Measurements from ENCODE around the gene SURF6.
"Not testable (repeated sequence)": the region's sequence is repeated elsewhere in the genome, so short reads cannot be mapped to it uniquely, and the experiment has no call there.

Gene SURF6

DNA sequence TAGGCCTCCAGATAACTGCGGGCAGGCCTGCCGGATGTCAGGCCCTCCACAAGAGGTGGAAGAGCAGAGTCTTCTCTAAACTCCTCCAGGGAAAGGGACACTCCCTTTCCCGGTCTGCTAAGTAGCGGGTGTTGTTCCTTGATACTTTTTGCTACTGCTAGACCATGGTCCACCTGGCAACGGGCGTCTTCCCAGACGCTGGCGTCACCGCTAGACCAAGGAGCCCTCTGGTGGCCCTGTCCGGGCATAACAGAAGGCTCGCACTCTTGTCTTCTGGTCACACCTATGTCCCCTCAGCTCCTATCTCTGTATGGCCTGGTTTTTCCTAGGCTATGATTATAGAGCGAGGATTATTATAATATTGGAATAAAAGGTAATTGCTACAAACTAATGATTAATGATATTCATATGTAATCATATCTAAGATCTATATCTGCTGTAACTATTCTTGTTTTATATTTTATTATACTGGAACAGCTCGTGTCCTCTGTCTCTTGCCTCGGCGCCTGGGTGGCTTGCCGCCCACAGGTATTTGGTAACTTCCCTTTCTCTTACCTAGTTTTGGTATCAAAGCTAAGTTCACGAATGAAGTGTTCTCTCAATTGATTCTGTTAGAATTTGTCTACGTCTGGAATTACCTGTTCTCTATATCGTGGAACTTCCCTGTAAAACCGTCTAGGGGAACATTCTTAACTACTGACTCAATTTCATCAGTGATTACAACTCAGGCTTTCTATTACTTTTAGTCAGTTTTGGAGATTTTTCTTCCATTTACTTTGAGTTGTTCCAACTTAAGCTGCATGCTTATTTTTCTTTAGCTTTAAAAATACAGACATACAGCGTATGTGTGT is 6.5 kb downstream of the SURF6 start:
- not testable (repeated sequence) for DNase-seq (ENCODE audit: low read depth, low spot score)

DNA sequence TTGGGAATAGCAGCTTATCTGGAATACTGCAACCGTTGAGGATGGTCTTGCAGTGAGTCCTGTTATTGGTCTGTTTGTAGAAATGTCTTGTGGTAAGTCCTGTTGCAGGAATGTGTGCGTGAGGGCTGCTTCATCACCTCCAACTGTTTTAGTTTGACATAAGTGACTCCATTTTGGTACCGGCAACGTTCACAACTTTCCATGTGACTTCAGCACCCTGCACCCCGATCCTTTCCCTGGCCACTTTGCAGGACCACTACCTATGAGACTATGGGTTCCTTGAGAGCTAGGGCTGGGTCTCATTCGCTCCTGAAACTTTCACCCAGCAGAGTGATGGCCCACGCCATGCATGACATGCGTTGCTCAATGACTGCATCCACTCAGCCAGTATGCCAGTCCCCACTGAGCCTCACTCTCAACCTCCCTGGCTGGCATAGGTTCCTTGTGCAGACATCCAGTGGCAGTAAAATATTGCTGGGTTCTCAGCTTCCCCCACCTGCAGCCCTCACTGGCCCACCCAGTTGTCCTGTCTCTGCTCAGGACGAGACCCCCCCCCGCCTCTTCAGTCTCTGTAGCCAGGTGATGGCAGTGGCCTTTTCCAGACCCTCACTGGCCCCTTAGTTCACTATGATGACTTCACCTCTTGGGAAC is 8.0 kb downstream of the SURF6 start:
- DNase-seq (ENCODE audit: low read depth, low spot score) = no peak

GRCh38 chr9:133327021-133327420 is 9.0 kb downstream of the SURF6 start:
- not testable (repeated sequence) for DNase-seq (ENCODE audit: low read depth, low spot score)

DNA sequence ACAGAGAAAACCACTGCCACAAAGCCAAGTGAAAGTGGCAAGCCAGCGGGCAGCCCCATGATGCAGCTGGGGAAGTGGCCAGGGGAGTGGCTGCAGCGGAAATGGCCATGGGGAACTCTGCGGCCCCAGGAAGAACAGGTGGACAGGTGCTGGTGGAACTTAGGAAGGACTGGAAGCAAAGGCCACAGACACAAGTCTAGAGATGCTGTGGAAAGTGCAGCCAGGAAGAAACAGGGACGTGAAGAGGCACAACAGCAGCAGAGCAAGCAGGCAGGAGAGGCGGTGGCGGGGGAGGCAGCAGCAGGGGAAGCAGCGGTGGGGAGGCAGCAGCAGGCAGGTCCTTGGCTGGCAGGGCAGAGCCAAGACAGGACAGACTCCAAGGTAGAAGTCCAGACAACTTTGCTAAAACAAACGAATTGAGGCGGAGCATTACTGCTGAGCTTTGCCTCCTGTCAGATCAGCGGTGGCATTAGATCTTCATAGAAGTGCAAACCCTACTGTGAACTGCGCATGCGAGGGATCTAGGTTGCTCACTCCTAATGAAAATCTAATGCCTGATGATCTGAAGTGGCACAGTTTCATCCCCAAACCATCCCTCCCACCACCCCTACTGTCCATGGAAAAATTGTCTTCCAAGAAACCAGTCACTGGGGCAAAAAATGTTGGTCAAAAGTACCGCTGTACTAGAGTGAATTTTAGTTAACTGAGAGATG is 11.8 kb downstream of the SURF6 start:
- DNase-seq (ENCODE audit: low read depth, low spot score) = no peak

DNA sequence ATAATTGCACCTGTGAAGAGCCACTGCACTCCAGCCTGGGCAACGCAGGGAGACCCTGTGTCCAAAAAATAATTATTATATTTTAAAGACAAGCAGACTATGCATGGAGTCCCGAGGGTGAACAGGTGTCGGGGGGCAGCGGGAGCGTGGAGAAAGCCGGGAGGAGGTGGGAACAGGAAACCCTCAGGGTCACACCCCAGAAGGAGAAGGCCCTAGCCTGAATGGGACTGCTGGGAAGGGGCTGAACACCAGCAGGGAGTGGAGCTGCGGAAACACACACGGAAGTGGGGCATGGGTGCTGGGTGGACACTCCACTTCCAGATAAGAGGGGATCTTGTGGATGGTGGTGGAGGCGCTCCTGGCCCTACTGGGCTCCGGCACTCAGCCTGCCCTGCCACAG is 12.8 kb downstream of the SURF6 start:
- no peak for DNase-seq (ENCODE audit: low read depth, low spot score)

- no peak for DNase-seq (ENCODE audit: low read depth, low spot score)
These were observed 13.3 kb downstream of the SURF6 start for GRCh38 chr9:133322701-133323100.

DNA sequence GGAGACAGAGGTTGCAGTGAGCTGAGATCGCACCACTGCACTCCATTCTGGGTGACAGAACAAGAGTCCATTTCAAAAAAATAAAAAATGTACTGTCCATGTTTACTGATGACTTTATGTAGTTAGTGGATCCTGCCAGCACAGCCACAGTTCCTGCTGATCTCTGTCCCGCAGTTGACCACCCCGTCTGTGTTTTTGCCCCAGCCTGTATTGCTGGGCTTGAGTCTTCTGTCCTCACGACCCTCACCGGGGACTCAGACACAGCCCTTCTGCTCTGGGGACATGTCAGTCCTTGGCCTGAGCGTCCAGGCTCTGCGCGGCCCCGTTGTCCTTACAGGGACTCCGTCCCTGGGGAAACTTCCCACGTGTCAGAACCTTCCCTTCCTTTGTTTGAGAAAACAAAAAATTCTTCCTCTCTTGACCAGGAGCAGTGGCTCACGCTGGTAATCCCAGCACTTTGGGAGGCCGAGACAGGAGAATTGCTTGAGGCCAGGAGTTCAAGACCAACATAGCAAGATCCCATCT is 14.5 kb downstream of the SURF6 start:
- no peak for DNase-seq (ENCODE audit: low read depth, low spot score)

DNA sequence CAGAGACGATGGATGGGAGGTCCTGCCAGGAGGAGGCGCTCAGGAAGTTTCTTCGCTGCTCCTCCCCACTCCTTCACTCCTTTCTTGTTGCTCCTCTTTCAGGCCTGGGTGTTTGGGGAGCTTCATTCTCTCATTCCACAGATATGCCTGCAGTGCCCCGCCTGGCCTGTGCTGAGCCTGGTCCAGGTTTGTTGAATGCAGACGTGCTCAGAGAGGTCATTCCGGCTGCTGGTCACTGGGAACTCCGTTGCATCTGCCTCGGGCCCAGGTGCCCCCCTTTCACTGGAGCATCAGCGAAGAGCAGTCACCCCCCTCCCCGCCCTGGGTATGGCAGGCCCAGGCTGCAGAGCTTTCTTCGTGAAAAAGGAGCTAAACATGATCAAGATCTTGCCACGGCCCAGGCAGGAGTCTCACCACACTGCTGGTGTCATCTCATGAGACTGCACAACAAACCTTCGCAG is 15.5 kb downstream of the SURF6 start:
- no peak for DNase-seq (ENCODE audit: low read depth, low spot score)

GRCh38 chr9:133317551-133317950 is 18.4 kb downstream of the SURF6 start:
- not testable (repeated sequence) for DNase-seq (ENCODE audit: low read depth, low spot score)

DNA sequence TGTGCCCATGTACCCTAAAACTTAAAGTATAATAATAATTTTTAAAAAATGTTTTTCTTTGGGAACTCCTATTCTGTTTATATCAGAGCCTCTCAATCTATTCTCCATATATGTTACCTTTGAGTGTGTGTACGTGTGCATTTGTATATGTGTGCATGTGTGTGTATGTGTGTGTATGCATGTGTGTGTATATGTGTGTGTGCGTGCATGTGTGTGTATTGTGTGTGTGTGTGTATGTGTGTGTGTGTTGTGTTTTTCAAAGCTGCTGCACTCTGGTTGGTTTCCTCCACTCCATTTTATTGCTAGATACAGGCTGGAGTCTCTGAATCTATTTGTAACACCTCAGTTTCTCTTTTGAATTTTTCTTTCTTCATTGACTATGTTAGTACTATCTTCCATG is 20.0 kb downstream of the SURF6 start:
- DNase-seq (ENCODE audit: low read depth, low spot score) = no peak

DNA sequence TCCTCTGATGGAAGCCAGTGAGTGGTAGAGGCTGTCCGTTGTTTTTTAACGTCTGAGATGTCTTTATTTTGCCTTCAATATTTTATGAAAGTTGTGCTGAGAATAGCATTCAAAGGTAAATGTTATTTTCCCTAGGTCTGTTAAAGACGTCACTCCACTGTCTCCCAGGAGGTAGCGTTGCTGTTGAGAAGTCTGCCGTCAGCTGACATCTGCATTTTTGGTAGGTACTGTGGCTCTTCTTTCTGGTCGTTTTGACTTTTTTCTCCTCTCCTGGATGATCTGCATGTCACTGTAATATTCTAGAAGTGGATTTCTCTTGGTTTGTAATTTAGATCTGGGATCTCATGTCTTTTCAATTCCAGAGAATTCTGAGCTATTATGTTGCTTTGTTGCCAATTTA is 26.4 kb downstream of the SURF6 start:
- no peak for DNase-seq (ENCODE audit: low read depth, low spot score)

DNA sequence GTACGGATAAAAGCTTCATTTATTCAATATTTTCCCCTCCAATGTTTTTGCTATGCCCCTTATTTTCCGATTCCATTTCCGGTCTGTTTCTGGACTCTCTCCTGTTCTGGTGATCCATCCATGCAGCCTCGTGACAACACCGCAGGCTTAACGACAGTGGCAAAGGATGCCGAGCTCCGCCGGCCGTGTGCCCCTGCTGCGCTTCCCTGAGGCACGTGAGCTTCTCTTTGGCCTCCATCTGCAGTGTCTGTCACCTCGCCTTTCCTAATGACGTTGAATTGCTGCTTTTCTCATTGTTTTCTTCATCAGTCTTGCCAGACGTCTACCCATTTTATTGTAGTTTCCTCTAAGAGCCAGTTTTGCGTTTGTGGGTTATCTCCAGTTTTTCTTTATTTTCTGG is 28.7 kb downstream of the SURF6 start:
- DNase-seq (ENCODE audit: low read depth, low spot score) = no peak

DNA sequence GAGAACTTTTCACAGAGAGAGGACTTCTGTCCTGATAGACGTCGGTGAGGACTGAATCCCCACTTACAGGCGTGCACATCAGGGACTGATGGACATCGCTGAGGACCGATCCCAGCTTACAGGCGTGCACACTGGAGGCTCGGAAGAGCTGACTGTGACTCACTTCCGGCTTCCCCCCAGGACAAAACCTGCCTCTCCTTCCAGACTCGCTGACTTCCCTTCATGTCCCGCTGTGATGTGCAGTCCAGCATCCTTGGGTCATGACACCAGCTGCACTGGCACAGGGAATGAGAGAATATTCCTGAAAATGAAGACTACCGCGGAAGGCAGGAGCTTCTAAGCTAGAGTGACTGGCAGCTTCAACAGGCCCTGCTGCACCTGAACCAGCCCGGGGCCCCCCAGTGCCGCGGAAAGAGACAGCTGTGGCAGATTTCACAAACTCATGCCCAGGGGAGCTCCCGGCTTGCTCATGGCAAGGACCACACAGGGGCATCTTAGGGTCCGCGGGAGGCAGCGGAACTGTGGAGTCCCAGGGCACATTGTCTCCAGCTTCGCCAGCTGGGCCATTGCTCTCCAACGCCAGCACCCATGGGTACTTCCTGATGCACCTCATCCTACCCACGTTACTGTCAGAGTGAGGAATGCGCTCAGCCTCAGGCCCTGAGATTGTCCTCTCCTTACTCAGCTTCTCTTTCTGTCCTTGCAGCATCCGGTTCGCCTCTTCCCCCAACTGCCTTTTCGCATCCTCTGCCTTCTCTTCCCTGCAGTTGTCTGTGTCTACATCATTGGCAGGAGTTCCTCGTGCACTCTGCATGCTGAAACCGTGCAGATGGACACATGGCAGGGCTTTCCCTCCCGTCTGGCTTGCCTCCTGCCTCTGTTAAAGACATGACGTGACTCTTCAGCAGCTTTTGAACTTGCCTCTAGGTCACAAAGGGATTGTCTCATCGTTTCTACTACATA is 29.5 kb downstream of the SURF6 start:
- DNase-seq (ENCODE audit: low read depth, low spot score) = peak; percentile 23

DNA sequence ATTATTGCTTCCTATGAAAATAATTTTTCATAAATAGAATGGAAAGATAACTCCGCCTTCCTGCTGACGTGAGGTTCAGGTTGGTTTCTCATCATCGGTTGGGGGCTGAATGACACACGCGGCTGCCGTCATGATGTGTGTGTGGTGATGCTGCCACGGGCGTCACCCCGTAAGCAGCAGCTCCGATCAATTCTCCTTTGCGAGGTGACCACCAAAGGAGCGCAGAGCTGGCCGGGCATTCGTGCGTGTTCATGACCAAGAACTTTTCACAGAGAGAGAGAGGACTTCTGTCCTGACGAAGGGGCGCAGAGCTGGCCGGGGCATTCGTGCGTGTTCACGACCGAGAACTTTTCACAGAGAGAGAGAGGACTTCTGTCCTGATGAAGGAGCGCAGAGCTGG is 30.3 kb downstream of the SURF6 start:
- no peak for DNase-seq (ENCODE audit: low read depth, low spot score)

- no peak for DNase-seq (ENCODE audit: low read depth, low spot score)
These were observed 31.3 kb downstream of the SURF6 start for GRCh38 chr9:133304477-133305377.

DNA sequence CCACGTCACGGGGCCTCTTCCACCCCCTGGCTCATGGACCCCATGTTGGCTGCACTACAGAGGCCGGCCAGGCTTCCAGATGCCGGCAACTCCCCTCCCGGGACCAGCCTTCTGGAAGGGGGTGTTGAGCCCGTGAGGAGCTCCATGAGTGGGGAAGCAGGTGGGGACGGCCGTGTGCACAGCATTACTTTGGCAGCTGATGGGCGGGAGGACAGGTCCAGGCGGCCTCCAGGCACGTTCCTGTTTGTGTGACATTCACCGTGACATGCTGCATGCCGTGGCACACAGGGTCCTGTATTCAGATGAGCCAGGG is 31.9 kb downstream of the SURF6 start:
- no peak for DNase-seq (ENCODE audit: low read depth, low spot score)

DNA sequence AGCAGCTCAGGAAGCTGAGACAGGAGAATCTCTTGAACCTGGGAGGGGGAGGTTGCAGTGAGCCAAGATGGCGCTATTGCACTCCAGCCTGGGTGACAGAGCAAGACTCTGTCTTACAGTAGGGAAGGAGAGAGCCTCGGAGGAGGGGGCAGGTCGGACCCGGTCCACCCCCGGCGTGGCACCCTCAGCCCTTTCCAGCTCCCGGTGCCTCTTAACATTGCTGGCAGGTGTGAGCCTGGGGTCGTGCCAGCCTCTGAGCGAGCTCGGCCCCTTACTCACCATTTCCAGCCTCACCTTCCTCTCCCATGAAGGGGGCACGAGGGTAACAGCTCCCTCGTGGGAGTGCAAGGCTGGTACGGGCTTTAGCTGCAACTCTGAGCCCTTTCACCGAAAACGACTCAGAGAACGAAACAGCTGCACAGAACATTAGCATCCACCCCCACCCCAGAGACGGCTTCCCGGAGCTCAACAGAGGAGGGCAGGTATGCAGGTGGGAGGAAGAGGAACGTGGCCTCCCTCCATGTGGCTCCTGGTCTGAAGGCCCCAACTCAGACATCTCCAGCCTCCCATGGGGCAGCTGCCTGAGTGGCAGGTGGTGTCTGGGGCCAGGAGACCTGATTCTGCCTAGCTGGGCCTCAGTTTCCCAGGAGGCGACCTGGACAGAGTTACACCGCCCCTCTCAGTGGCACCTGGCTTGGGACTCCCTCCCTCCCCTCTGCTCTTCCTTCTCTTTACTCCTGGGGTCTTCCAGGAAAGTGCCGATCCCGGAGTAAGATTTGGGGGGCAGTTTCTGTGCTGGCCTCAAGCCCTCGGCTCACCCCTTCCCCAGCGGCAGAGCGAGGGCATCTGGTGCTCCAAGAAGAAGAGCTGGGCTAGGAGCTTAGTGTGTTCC is 32.5 kb downstream of the SURF6 start:
- no peak for DNase-seq (ENCODE audit: low read depth, low spot score)

DNA sequence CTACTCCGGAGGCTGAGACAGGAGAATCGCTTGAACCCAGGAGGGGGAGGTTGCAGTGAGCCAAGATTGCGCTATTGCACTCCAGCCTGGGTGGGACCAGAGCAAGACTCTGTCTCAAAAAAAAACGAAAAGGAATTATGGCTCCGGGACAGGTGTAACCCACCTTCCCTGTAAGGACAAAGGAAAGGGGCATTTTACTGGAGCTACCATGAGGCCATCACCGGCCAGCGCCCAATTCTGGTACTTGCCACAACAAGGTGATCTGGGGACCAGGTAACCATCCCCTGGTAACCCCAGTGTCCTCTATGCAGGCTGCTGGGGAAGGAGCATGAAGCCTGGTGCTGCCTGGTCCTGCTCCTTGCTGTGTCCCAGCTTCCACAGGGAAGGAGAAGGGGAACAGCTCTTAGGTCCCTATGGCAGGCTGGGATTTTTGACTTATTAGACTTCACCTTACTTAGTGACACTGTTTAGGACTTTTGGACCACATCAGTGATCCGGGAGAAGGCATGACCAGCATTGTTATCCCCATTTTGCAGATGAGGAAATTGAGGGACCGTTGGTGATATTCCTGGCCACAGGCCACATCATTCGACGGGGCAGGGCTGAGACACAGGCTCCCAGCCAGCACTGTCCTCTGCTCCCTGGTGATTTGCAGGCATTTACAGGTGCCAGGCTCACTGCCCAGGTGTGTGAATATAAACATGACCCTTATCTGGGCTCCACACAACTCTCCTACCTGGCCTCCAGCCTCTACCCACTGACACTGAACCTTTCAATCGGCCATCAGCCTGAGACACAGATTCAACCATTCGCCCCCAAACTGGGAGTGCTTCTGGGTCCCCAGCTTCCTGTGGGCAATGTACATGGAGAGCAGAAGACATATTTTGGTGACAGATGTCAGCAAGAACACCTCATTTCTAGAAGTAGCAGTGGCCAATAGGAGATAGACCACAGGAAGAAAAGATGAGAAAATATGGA is 34.4 kb downstream of the SURF6 start:
- DNase-seq (ENCODE audit: low read depth, low spot score) = no peak

Measured in smooth muscle cell of the brain vasculature (primary cell).